NOMO-1 treated with DMSO at 0.1 percent for 48 hours (cell line): Measurements from ENCODE around the gene ZSWIM6.
A peak's percentile ranks its signal among the peaks of the same experiment; 100 is the strongest.

ENCODE experiments used
- DNase-seq: peaks from one replicate; lab custom pipeline; 2025; ENCODE audit not compliant: unreplicated experiment; lab: John Stamatoyannopoulos, UW

ZSWIM6 gene

DNA sequence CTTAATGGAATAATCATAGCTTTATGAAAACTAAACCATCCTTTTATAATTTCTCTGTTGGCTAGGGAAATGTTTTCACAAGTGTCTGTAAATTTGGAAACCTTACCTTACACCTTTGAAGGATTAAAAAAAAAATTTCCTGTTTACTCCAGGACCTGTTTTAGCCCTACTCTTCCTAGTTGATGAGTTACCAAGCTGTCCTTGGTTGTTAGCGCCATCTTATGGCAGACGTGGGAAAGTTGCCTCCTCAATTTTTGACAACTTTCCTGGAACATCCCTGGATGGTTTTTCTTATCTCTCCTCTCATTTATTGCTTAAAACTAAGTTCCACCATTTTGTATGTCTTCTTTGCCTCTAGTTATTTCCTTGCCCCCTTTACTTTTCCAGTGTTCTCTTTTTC lies 25.7 kb downstream of the ZSWIM6 start:
- no peak for DNase-seq

DNA sequence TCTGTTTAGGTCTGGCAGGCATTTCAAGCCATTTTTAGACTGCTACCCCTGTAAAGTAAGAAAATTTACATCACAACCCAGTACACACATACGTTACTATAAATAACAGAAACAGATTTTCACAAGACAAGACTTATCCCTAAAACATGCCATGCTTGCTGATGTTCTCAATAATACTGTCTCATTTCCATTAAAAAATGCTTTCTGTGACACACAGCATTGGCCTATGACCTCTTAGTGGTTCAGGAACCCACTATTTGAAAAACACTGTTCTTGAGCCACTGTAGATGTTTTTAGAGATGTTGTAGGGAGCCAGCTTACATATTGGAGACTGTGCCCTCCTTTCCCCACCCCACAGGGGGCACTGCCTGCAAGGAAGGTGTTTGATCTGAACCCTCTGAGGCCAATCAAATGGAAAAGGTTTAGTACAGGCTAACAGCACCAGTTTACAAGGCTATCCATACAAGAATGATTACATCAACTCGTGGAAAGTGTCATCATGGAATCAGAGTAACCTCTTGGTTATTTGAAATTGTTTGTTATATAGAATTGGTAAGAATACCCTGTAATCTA lies 30.8 kb downstream of the ZSWIM6 start:
- no peak for DNase-seq

DNA sequence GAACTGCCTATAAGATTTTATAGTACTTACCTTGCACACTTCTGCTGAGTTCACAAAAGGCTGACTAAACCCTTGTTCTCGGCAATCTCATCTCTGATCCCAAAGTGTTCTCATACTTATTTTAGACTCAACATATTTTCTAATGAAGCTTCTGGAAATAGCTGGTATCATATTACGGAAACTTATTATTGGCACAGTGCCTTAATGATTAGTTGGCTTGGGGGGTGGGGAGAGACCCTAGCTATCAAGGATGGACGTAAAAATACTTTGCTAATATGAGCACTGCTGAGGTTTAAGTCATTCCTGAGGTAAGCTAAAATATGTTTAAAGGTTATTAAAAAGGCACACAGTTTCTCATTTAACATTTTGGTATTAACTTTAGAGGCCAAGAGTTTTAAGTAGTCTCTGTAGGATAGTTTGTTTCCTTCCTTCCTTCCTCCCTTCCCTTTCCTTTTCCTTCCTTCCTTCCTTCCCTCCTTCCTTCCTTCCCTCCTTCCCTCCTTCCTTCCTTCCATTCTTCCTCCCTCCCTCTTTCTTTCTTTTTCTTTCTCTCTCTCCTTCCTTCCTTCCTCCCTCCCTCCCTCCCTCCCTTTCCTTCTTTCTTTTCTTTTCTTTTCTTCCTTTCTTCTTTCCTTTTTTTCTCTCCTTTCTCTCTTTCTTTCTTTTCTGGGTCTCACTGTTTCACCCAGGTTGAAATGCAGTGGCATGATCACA lies 31.5 kb downstream of the ZSWIM6 start:
- no peak for DNase-seq

DNA sequence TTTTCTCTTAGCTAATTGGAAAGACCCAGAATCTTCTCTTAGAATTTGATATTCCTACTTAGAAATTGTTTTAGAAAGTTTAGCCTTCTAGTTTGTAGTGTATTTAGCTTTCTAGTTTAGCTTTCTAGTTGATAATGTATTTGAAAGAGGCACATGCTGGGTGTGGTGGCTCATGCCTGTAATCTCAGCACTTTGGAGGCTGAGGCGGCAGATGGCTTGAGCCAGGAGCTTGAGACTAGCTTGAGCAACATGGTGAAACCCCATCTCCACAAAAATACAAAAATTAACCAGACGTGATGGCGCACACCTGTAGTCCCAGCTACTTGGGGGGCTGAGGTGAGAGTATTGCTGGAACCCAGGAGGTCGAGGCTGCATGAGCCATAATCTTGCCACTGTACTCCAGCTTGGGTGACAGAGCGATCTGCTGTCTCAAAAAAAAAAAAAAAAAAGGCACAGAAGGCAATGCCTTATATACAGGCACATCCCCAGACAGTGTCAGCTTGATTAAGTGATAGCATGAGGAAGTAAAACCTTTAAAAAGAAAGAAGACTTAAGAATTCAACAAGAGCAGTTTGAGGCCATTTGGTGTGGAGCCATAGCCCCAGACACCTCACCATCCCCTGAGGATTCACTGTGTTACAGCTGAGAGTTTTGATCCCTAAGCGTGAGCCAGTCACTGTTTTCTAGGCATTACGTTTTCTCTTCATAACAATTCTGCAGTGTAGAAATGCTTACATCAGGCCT lies 34.6 kb downstream of the ZSWIM6 start:
- DNase-seq: peak; percentile 8

DNA sequence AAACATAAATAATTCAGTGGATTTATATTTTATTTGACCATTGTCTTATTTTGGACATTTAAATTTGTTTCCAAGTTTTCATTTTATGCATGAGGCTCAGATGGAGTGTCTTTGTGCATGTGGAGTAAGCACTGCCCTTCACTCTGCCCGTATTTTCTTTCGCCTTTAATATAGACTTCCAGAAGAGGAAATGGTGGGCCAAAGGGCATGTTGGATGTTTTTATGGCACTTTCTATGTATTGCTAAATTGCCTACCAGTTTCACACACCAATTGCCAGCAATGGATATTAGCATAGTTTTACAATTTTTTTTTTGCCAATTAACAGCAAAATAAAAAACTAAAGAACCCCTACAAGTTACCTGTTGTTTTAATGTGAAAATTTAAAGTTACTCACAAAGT lies 38.4 kb downstream of the ZSWIM6 start:
- no peak for DNase-seq

DNA sequence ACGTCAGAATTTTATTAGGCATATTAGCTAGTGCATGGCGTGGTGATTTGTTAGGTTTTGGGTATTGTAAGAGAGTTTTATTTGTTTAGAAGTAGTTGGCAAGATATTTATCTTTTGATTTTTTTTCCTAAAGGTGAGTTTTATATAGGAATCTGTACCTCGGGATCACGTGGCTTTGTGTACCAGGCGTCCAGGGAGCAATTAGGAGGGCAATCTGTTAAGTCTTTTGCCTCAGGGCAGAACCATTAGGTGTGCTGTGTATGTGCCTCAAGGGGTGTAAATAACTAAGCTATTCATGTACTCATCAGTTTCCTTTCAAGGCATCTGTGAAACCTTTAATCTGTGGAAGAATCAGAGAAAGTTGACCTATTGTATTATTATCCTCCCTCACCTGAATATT lies 39.4 kb downstream of the ZSWIM6 start:
- no peak for DNase-seq

DNA sequence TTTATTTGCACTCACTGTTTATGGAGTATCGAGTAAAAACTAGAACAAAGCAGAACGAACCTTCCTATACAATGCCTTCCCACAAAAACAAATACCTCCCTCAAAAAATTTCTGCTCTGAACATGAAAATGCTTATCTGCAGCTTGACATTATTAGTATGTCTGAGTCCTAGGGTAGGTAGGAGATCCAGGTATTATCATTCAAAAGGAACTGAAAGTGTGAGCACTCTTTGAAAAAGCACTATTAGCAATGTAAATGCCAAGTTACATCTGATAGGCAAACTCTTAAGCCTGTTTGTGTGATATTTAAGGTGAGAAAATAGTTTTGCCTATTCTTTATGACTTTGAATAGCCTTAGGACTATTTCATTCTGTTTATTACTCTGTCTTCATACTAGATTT lies 47.6 kb downstream of the ZSWIM6 start:
- DNase-seq: no peak

DNA sequence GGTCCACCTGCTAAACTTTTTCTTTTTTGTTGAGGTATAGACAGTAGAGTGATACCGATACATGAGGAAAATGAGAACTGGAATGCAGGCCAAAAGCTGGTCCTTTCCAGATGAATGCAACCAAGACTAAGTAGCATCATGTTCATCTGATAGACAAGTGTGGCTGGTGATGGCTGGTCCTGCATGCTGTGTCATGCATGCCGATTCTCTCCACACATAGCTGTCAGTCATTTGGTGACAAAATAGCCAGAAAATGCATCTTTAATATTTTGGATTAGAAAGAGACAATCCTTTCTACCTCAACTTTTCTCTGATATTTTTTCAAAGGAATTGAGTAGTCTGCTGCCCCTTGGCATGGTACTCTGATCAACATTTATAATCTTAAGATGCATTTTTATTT lies 49.9 kb downstream of the ZSWIM6 start:
- no peak for DNase-seq

DNA sequence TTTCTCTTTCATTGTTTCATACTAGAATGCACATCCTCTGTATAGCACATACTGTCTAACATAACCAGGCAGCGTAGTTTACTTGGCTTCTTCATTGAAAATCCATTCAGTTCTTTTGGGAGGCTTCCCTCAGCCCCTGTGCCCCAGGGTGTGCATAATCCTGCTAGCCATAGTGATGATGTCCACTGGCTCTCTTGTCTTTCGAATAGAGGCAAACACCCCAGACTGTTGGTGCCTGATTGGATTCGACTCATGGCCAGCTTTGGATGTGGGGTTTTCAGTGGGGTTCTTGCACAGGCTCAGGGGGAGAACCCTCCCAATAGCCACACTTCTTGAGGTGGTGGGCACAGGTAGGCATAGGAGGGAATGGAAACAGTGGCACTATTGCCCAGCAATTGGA lies 53.6 kb downstream of the ZSWIM6 start:
- no peak for DNase-seq

DNA sequence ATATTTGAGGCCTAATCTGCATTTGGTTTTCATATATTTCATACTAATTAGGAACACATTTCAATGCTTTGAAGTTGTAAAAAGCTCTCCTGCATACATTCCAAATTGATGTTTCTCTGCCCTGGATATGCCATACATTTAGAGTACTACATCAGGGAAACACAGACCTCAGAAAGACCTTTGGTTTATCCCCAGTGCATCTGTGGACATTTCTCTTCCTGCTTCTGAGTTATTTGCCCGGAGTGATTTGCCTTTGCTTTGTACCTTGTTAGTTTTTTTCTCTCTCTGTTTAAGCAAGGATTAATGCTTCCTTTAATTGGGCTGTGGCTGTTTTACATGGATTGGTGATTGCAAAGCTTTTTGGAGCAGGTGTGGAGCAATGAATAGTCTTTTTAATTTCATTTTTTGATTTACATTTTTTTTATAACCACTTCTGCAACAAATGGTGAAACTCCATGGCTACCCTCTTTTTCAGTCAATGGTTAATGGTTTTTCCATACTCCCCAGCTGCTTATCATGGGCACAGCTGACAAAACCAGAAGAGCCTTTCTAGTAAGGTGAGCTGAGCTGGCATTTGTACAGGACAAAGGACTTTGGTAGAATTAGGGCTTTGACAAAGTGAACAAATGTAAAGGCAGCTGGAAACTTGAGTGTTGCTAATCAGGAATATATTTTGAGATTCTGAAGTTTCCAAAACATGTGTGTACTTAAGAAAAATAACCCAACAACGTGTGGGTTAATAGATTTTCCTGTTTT lies 54.2 kb downstream of the ZSWIM6 start:
- no peak for DNase-seq

DNA sequence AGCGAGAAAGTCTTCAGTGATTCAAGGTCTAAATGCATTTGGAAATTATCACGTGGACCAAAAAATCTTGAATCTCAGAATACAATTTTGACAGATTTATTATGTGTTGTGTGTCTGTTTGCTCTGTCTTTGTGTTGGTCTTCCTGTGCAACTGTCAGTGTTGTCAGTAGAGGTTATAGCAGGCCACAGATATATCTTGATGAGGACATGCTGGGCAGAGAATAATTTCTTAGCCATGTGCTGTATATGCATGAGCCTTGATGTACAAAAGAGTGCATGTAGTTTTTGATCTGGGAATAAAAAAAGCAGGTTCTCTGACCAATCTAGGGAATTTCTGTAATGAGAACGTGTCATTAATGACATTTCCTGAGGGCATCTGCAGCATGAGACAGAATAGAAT lies 57.6 kb downstream of the ZSWIM6 start:
- no peak for DNase-seq

DNA sequence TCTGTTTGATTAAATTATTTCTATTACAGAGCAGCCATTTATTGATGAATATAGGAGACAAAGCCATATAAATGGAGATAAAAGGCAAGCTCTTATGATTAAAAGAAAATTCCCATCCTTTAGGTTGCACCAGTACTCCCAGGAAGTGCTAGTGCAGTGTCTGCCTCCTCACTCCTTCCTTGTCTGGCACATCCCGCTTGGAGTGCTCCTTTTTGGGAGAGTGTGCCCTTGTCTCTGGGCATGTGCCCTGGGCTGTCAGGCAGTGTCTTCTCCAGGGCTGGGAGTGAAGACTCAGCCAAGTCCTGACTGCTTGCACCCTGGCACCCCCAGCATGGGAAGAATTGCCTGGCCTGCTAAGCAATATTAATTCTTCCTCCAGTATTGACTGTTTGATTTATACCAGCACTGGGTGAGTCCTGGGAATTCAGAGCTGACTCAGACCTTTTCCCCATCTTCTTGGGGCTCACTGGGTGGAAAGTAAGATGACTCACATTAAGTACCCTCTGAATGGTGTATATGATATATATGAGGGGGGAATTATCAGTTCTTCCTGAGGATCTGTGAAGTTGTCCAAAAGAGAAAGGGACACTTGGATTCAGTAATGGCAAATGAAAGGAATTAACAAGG lies 62.1 kb downstream of the ZSWIM6 start:
- DNase-seq: no peak

DNA sequence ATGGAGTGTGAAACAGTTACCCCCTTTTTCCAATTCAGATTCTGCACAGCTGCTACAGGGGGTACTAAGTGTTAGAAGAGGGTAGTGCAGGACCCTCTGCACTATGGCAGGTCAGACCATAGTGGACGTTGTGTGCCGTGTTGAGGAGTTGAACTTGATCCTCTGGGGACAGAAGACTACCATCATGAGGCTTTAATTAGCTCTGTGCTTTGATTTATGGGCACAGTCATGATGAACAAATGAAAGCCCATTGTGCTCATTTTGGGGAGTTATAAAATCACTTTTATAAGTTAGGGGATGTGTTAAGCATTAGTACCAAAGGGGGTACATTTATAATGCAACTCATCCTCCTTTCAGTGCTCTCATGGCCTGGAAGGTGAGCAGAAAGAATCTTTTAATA lies 62.7 kb downstream of the ZSWIM6 start:
- DNase-seq: no peak

DNA sequence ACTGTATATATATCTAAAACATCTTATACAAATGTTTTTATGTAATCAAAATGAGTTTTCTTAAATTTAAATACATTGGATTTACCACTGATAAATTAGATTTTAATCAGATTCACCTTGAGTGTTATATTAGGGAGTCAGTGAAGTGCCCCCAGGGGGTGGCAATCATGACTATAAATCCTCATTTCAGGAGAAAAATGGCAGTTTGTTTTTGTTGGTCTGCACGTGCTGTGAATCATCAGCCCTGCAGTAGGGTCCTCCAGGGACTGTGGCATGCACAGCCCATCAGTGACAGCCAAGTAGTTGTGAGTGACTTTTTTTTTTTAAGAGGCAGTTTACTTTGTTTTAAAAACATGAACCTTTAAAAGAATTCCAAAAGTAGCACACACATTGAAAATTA lies 65.2 kb downstream of the ZSWIM6 start:
- no peak for DNase-seq

DNA sequence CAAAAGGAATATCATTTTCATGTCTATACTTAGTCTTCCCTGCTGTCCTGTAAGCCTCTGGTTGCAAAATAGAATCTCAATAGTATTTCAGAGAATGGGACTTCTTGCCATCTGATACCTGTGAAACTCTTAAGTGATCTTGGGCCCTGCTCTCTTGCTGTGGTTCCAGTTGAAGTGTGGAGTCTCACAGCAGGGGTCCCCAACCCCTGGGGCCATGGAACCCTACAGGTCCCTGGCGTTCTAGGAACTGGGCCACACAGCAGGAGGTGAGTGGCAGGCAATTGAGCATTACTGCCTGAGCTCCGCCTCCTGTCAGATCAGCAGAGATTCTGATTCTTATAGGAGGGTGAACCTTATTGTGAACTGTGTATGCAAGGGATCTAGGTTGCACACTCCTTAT lies 65.9 kb downstream of the ZSWIM6 start:
- no peak for DNase-seq

DNA sequence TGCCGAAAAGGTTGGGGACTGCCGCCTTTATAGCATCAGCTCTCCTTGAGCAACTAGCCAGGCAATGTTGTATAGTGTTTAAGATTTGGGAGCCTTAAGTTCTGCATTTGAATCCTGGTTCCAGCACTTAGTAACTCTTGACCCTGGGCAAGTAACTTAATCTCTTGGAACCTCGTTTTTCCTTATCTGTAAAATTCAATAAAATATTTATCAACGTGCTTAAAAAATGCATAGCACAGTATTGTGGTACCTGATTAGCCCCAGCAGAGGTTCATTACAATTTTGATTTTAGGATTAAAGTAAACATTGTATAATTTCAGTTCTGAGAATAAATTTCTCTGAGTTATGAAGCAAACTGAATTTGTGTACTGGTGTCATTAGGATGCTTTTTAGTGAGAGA lies 66.4 kb downstream of the ZSWIM6 start:
- no peak for DNase-seq

DNA sequence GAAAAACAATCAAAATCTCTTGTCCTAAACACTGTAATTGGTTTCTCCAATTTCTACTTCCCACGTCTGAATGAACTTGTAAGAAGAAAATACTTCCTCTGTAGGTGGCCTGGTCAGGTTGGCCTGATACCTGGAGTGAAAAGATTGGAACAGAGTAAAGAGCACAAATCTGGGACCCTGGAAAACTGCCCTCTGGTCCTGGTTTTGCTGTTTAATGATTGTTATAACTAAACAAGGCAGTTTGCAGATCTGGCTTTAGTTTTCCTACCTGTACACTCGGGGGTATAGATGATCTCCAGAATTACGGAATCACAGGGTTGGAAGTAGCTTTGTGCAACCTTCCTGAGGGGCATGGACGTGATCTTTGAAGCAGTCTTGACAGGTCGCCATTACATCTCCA lies 67.6 kb downstream of the ZSWIM6 start:
- DNase-seq: no peak

DNA sequence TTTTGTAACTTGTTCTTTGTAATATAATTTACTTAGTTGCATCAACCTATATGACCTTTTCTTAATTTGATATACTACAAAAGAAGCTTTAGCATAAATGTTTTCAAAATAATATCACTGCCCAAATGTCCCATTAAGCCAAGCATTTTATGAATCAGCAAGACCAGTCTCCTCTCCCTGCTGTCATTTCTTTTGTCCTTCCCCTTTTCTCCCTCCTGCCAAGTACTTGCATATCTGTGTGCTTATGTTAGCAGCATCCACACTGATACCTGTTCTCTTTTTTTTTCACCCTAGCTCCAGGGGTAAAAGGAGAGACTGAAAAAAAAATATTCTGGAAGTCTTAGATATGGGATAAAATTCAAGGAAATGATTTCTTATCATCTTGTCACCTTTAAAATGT lies 69.7 kb downstream of the ZSWIM6 start:
- peak; percentile 41 for DNase-seq

DNA sequence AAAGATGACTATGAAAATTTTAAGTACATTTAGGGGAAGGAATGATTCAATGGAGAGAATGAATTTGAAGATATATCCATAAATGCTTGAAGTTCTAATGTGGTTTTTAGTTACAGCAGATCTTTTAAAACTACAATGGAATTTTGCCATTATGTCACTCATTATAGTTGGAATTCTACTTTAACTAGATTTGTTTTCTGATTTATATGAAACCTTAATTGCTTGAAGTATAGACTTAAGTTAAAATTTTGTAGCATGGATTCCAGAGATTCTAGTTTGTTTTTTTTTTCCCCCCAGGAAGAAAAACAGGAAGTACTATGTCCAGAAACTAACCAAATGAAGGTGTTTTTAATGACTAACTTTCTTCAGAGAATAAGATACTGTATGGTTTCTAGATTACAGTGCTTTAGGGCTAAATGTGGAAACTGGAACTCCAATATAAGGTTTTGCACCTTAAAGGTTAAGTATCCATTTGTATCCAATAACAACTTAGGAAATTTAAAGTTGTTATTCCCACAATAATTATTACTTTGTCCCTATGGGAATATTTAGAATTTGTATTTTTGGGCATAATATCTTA lies 70.3 kb downstream of the ZSWIM6 start:
- DNase-seq: peak; percentile 5

DNA sequence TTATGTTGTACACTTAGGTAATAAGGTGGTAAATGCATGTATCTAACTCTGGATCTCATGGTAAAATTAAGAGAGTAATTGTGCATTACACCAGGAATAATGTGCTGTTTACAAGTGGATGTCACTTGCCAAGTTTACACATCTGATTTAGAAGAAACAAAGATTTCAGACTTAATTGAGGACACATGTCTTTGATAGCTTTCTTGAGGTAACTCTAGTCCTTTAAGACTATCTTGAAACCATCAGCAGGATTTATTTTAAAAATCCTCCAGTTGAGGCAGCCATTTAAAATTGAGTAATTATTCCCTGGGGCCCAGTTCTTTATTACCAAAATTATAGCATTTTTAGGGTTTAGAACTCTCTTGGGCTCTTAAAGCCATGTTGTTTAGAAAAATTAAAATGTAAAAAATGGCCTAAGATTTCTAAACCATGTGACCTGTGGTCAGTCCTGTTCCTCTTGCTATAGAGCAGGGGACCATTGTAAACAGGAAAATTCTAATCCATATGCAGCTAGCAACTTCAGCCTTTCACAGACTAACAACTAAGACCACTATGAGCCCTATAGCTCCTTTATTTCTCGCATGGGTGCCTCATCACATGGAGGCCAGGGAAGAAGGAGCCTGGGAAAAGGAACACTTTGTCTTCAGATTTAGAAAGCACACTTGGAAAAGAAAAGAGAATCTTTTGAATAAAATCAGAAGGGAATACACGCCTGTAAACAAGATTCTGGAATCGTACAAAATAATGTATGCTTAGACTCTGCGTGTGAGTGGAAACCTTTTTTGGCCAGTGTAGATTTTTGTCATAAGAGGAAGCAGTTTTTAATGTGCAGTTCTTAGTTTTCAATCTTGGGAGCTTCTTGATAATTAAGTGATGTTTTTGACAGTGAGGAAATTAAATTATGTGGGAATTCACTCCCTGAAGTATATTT lies 71.2 kb downstream of the ZSWIM6 start:
- DNase-seq: no peak
